CD4-positive, alpha-beta memory T cell (primary cell): Measurements from ENCODE around the gene OR1F1. TPM values are rescaled to one million over a fixed set of nuclear protein-coding genes. Genes with fewer than 3 reads are reported as not detected.
"Not testable (repeated sequence)": the region's sequence is repeated elsewhere in the genome, so short reads cannot be mapped to it uniquely, and the experiment has no call there.

Experiments
- CTCF ChIA-PET: fragments of 350-600 bp; sonication (Branson Sonifier 250); formaldehyde crosslinking; loops from one replicate; lab custom pipeline; 2021; ENCODE audit warnings: inconsistent platforms; ENCODE audit not compliant: partially characterized antibody; lab: Charles Lee
- POLR2A ChIA-PET: fragments of 350-600 bp; sonication (Branson Sonifier 250); formaldehyde crosslinking; loops from one replicate; lab custom pipeline; 2021; ENCODE audit not compliant: partially characterized antibody; lab: Charles Lee
- DNase-seq, 5 donors: peaks; one replicate each; pipeline versions ENCODE4 v3.0.0 to v3.0.0-alpha.2; 2020 to 2022; ENCODE audit warnings: mixed read lengths in 1 of 5
- H3K27ac ChIP-seq: one replicate; pipeline ENCODE4 v1.7.0; 2013; ENCODE audit warnings: low read depth, low read length
- H3K27me3 ChIP-seq: 2 replicates; pipeline ENCODE4 v1.7.0; 2013; ENCODE audit warnings: mild to moderate bottlenecking, low read length, moderate library complexity; ENCODE audit not compliant: insufficient read depth
- H3K36me3 ChIP-seq: 2 replicates; pipeline ENCODE4 v1.7.0; 2013; ENCODE audit warnings: mild to moderate bottlenecking, low read length, moderate library complexity; ENCODE audit not compliant: insufficient read depth
- H3K4me1 ChIP-seq: 2 replicates; pipeline ENCODE4 v1.7.0; 2013; ENCODE audit warnings: mild to moderate bottlenecking, low read length, moderate library complexity; ENCODE audit not compliant: insufficient read depth
- H3K4me3 ChIP-seq, 2 donors: one replicate each; pipeline ENCODE4 v1.7.0; 2013; ENCODE audit warnings: low read length in 2 of 2, mild to moderate bottlenecking in 1 of 2
- H3K9me3 ChIP-seq, 2 donors: one replicate each; pipeline ENCODE4 v1.7.0; 2013; ENCODE audit warnings: low read length in 2 of 2, control low read depth in 1 of 2; ENCODE audit not compliant: control insufficient read depth in 1 of 2
- H3K27ac Mint-ChIP-seq, 7 donors: one replicate each; pipeline ENCODE4 v1.8.0; 2020 to 2021; ENCODE audit warnings: mixed read lengths in 7 of 7, mild to moderate bottlenecking in 6 of 7, inconsistent platforms in 3 of 7, moderate library complexity in 3 of 7
- H3K27me3 Mint-ChIP-seq, 2 donors: one replicate each; pipeline ENCODE4 v1.8.0; 2020 to 2021; ENCODE audit warnings: mixed read lengths in 2 of 2
- H3K36me3 Mint-ChIP-seq, 2 donors: one replicate each; pipeline ENCODE4 v1.8.0; 2020 to 2021; ENCODE audit warnings: mixed read lengths in 2 of 2, inconsistent platforms in 1 of 2, mild to moderate bottlenecking in 1 of 2
- H3K4me1 Mint-ChIP-seq, 4 donors: one replicate each; pipeline ENCODE4 v1.8.0; 2020 to 2021; ENCODE audit warnings: mixed read lengths in 4 of 4, mild to moderate bottlenecking in 1 of 4
- H3K4me3 Mint-ChIP-seq, 8 donors: one replicate each; pipeline ENCODE4 v1.8.0; 2020 to 2021; ENCODE audit warnings: mixed read lengths in 8 of 8, mild to moderate bottlenecking in 7 of 8, moderate library complexity in 6 of 8, inconsistent platforms in 3 of 8
- H3K9me3 Mint-ChIP-seq, 8 donors: one replicate each; pipeline ENCODE4 v1.8.0; 2020 to 2021; ENCODE audit warnings: mixed read lengths in 8 of 8, mild to moderate bottlenecking in 5 of 8, inconsistent platforms in 3 of 8, moderate library complexity in 1 of 8
- intact Hi-C: fragments of 100-400 bp; cut with micrococcal nuclease; formaldehyde crosslinking; loops from one replicate; pipeline ENCODE4 v1.15.1; 2023
- polyA plus RNA-seq, 2 donors: library from polyadenylated mRNA; unstranded; fragments of 300-500 nt; fragmentation: Illumina TruSeq; gene quantifications; one replicate each; pipeline ENCODE4 v1.2.3, GENCODE V29; 2021
- total RNA-seq, 2 experiments: library from RNA; stranded (reverse); gene quantifications; one replicate each; pipeline ENCODE4 v1.2.3, GENCODE V29; 2021

OR1F1 gene
- total and polyA plus RNA-seq, 4 experiments from 2014 or later, result 0.49 to 0.97 TPM; not detected in 2

DNA sequence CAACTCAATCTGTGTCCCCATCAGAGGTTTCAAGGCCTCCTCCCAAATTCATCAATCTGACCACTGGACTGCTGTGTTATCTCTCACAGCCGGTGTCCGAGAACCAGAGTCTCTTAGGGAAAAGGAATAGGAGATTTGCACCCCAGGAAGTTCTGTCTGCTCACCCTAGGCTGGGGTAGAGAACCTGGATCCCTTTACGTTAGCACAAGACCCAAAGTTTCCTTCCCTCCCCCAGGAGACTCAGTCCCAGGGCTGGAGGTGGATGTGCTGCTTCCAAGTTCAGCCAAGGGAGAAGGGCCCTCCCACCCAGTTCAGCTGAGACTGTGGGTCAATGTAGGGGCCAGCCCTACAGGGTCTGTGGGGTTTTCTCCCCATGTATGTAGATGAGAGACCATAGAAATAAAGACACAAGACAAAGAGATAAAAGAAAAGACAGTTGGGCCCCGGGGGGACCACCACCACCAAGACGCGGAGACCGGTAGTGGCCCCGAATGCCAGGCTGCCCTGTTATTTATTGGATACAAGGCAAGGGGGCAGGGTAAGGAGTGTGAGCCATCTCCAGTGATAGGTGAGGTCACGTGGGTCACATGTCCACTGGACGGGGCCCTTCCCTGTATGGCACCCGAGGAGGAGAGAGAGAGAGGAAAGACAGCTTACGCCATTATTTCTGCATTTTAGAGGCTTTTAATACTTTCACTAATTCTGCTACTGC, 22.7 kb upstream of the OR1F1 start:
- intact Hi-C loops, result no loop called here
- H3K36me3 ChIP-seq, result no peaks in the 10 kb centered on the region
- ChIA-PET POLR2A (interaction anchor here (1.0 to 1.4 kb wide), 5 partner anchors 15 to 107 kb away, joined by 4 to 8 read pairs (median 4); partner anchors contain the start of genes IL32 and ZNF213), CTCF (interaction anchor here (0.7 to 2.4 kb wide), 11 partner anchors 13 to 162 kb away, joined by 3 to 25 read pairs (median 4); partner anchors contain the start of gene ZNF213)
- peaks cover 8% of the 10 kb centered on the region for H3K4me1 ChIP-seq
- Mint-ChIP-seq H3K27ac (peak overlapping the region in 5 of 7 donors; percentile 29 to 88 (median 70)), H3K4me1 (peaks cover 4 to 21% (median 11%) of the 10 kb centered on the region in 4 donors), H3K36me3 (no peaks in the 10 kb centered on the region), H3K9me3 (no peaks in the 10 kb centered on the region), H3K27me3 (no peaks in the 10 kb centered on the region), H3K4me3 (peak overlapping the region; percentile 38 to 73 (median 58))
- peak overlapping the region; percentile 24 for H3K27ac ChIP-seq
- no peak for DNase-seq
- no peaks in the 10 kb centered on the region for H3K27me3 ChIP-seq
- H3K9me3 ChIP-seq, result no peaks in the 10 kb centered on the region
- H3K4me3 ChIP-seq, result peak overlapping the region in 1 of 2 donors; percentile 2

DNA sequence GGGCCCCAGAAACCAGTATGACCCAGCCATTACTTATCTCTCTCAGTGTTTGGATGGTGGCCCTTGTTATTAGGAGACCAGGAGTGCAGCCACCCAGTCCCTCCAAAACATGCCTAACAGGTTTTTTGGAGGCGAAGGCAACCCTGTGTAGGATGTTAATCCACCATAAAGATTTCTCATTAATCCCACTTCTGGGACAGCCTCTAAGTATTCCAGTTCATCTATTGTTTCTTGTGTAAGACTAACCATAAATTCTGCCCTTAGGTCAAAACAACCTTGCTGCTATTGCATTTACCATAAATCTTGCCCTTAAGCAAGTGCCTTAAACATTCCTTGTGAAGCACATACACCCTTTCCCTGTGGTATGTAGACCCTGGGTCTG, 21.5 kb upstream of the OR1F1 start:
- Histone ChIP-seq H3K4me3 (no peak overlapping the region), H3K9me3 (no peaks in the 10 kb centered on the region), H3K27me3 (peaks cover 5% of the 10 kb centered on the region), H3K27ac (no peak overlapping the region), H3K36me3 (no peaks in the 10 kb centered on the region), H3K4me1 (peaks cover 20% of the 10 kb centered on the region)
- POLR2A ChIA-PET, result interaction anchor here (0.8 to 1.4 kb wide), 7 partner anchors 9 to 234 kb away, joined by 3 to 8 read pairs (median 4); partner anchors contain the start of genes IL32 and ZNF213
- Mint-ChIP-seq H3K9me3 (no peaks in the 10 kb centered on the region), H3K4me1 (peaks cover 11 to 30% (median 19%) of the 10 kb centered on the region in 4 donors), H3K27me3 (peaks cover 3 to 6% of the 10 kb centered on the region in 2 donors), H3K27ac (peak overlapping the region in 2 of 7 donors; percentile 12 to 70), H3K36me3 (no peaks in the 10 kb centered on the region), H3K4me3 (no peak overlapping the region)
- DNase-seq, result no peak
- intact Hi-C loops, result loop anchor here (1.0 to 2.0 kb wide), 6 partner anchors 16 to 135 kb away; no protein-coding TSS in a partner anchor
- CTCF ChIA-PET, result interaction anchor here (1.0 to 2.4 kb wide), 6 partner anchors 16 to 71 kb away, joined by 3 to 25 read pairs (median 4); partner anchors contain the start of gene ZNF213

DNA sequence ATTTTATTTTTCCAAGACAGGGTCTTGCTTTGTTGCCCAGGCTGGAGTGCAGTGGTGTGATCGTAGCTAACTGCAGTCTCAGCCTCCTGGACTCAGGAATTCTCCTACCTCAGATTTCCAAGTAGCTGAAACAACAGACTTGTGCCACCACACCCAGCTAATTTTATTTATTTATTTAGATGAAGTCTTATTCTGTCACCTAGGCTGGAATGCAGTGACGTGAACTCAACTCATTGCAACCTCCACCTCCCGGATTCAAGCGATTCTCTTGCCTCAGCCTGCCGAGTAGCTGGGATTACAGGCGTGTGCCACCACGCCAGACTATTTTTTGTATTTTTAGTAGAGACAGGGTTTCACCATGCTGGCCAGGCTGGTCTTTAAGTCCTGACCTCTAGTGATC, 19.3 kb upstream of the OR1F1 start:
- ChIA-PET POLR2A (interaction anchor here (1.0 to 2.1 kb wide), 4 partner anchors 10 to 110 kb away, joined by 4 to 13 read pairs (median 6); no protein-coding TSS in a partner anchor), CTCF (interaction anchor here (1.1 to 3.4 kb wide), 13 partner anchors 10 to 141 kb away, joined by 3 to 21 read pairs (median 5); partner anchors contain the start of gene ZSCAN10)
- intact Hi-C loops, H3K27ac ChIP-seq, DNase-seq, H3K27ac Mint-ChIP-seq, H3K36me3 Mint-ChIP-seq, H3K4me3 ChIP-seq, H3K4me3 Mint-ChIP-seq, H3K9me3 Mint-ChIP-seq, H3K9me3 ChIP-seq, H3K36me3 ChIP-seq: not testable (repeated sequence)
- H3K4me1 ChIP-seq, result peaks cover 33% of the 10 kb centered on the region
- H3K4me1 Mint-ChIP-seq, result peaks cover 17 to 41% (median 29%) of the 10 kb centered on the region in 4 donors
- H3K27me3 Mint-ChIP-seq, result peaks cover 10 to 11% of the 10 kb centered on the region in 2 donors
- H3K27me3 ChIP-seq, result peaks cover 15% of the 10 kb centered on the region

DNA sequence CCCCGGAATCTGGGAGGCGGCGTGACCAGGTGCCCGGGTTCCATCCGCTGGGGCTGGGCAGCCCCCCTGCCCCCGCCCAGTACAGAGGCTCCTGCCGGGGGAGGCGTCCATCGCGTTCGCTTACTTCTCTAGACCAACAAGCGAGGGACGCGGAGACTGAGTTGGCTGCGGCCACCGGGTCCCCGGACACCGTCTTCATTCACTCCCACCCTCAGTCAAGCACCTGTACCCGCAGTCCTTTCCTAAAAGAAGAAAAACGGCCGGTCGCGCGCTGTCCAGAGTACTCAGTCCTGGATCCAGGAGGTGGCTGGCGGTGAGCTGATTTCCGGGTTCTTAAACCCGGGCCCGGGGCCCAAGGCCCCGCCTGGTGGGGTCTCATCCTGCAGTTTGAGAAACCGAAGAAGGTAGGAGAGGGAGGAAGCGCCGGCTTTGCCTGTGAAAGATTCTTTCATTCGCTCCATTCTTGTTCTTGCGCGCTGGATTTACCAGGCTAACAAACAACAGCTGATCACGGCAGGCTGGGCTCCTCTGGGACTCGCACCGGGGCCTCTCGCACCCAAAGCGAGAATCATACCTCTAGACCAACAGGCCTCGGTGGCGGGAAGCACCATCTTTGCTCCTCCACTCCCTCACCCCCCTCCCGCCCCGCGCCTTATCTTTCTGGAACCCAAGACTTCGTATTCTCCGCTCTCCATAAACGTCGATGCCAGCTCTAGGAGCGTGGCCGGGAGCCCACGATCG, 17.4 kb upstream of the OR1F1 start:
- Histone ChIP-seq H3K4me3 (peak overlapping the region in 1 of 2 donors; percentile 55), H3K27ac (no peak overlapping the region), H3K4me1 (peaks cover 49% of the 10 kb centered on the region), H3K36me3 (no peaks in the 10 kb centered on the region), H3K9me3 (no peaks in the 10 kb centered on the region), H3K27me3 (peaks cover 28% of the 10 kb centered on the region)
- H3K27ac Mint-ChIP-seq, result peak overlapping the region in 6 of 7 donors; percentile 36 to 91 (median 84)
- peaks cover 15 to 23% of the 10 kb centered on the region in 2 donors for H3K27me3 Mint-ChIP-seq
- peaks cover 0 to 3% of the 10 kb centered on the region in 2 donors for H3K36me3 Mint-ChIP-seq
- ChIA-PET CTCF (interaction anchor here (0.5 to 4.2 kb wide), 8 partner anchors 11 to 148 kb away, joined by 3 to 25 read pairs (median 6); no protein-coding TSS in a partner anchor), POLR2A (interaction anchor here (0.8 to 4.0 kb wide), 18 partner anchors 11 to 287 kb away, joined by 3 to 44 read pairs (median 8); partner anchors contain the start of genes IL32, OR1F1, TNFRSF12A and ZNF200)
- peak overlapping the region; percentile 79 to 88 (median 83) for H3K4me3 Mint-ChIP-seq
- no peak for DNase-seq
- peaks cover 0 to 2% (median 0%) of the 10 kb centered on the region in 8 donors for H3K9me3 Mint-ChIP-seq
- intact Hi-C loops, result loop anchor here (2.0 kb wide), 1 partner anchor 18 kb away; the partner anchor contains the start of gene OR1F1
- H3K4me1 Mint-ChIP-seq, result peaks cover 20 to 49% (median 36%) of the 10 kb centered on the region in 4 donors

DNA sequence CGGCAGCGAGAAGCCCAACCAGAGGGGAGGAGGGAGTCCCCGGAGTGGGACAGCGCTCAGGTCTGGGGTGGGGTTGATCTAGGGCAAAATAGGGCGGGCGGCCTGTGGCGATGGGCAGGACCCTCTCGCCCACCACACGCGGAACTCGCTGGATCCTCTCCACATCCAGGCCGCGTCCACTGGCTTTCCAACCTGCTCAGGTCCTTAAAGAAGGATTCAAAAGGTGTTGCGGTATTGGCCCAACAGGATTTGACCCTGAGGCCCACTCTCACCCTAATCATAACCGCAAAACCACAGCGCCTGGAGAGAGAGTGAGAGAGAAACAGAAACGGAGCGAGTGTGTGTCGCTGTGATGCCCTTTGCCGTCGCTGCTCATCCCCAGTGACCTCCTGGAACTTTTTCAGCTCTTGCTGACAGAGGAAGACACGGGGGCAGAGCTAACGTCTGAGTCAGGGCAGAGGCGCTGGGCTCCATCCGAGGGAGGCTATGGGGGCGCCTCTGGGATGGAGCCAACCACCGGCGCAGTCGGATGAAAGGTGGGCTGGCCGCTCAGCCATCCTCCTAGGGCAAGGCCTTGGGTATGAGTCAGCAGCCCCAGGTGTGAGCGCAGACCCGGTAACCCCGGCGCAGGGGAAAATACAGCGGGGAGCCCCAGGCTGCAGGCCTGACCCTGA, 16.7 kb upstream of the OR1F1 start:
- ChIA-PET CTCF (interaction anchor here (1.0 to 4.2 kb wide), 11 partner anchors 12 to 272 kb away, joined by 3 to 25 read pairs (median 4); partner anchors contain the start of genes NAA60 and ZNF597), POLR2A (interaction anchor here (0.7 to 4.0 kb wide), 22 partner anchors 11 to 286 kb away, joined by 3 to 44 read pairs (median 6); partner anchors contain the start of genes IL32, OR1F1, ZNF200 and ZNF213)
- intact Hi-C loops, result loop anchor here (2.0 kb wide), 1 partner anchor 17 kb away; the partner anchor contains the start of gene OR1F1
- peak overlapping the region; percentile 77 to 91 (median 82) for H3K27ac Mint-ChIP-seq
- H3K4me1 ChIP-seq, result peaks cover 48% of the 10 kb centered on the region
- H3K27me3 Mint-ChIP-seq, result peaks cover 22 to 27% of the 10 kb centered on the region in 2 donors
- H3K4me1 Mint-ChIP-seq, result peaks cover 19 to 48% (median 38%) of the 10 kb centered on the region in 4 donors
- H3K4me3 ChIP-seq, result peak overlapping the region; percentile 39 to 55
- H3K27ac ChIP-seq, result no peak overlapping the region
- H3K9me3 ChIP-seq, result no peaks in the 10 kb centered on the region
- DNase-seq, result peak in 4 of 5 donors; percentile 48 to 83 (median 53)
- no peaks in the 10 kb centered on the region for H3K36me3 ChIP-seq
- H3K27me3 ChIP-seq, result peaks cover 35% of the 10 kb centered on the region
- peaks cover 0 to 3% of the 10 kb centered on the region in 2 donors for H3K36me3 Mint-ChIP-seq
- peaks cover 0 to 2% (median 0%) of the 10 kb centered on the region in 8 donors for H3K9me3 Mint-ChIP-seq
- H3K4me3 Mint-ChIP-seq, result peak overlapping the region; percentile 79 to 88 (median 83)
